GM21619 (cell line): Measurements from ENCODE around the gene TRNP1.

Experiments used
- ATAC-seq: cut with Tn5 transposase; IDR thresholded peaks from one replicate; pipeline ENCODE4 v1.9.1; 2021; ENCODE audit not compliant: unreplicated experiment

Gene TRNP1

DNA sequence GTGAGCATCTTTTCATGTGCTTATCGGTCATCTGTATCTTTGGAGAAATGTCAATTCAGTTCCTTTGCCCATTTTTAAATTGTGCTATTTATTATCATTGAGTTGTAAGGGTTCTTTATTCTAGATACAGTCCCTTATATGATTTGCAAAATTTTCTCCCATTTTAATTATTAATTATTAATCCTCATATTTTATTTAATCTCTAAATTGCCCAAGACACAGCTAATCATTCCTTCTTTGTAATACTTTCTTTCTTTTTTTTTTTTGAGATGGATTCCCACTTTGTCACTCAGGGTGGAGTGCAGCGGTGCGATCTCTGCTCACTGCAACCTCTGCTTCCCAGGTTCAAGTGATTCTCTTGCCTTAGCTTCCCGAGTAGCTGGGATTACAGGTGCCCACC, 32.2 kb downstream of the TRNP1 start:
- no peak for ATAC-seq

DNA sequence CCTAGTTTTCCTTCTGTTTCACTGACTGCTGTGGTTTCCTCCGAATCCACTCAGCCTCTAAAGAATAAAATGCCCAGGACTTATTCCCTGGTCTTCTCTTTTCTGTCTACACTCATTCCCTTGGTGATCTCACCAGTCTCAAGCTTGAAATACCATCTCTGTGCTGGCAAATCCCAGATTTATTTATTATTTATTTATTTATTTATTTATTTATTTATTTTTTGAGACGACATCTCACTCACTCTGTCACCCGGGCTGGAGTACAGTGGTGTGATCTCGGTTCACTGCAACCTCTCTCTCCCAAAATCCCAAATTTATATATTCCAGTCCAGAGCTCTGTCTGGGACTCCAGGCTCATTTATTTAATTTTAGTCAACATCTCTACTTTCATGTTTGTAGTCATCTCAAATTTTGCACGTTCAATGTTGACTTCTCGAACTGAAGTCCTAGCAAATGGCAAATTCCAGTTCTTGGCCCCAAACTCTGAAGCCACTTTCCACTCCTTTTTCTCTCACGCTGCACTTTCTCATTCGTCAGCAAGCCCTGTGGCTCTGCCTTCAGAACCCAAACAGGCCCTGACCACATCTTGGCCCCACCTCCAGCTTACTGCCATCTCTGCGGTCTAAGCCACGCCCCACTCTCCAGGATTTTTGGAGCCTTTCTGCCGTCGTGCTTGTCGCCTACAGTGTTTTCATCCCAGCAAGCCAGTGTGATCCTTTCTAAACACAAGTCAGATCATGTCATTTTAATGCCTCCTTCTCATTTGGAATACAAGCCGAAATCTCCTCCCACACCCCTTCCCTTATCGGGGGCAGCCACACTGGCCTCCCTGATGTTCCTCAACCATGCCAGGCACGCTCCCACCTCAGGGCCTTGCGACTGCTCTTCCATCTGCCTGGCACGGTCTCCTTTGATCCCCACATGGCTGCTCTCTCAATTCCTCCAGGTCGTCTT, 33.4 kb downstream of the TRNP1 start:
- no peak for ATAC-seq

DNA sequence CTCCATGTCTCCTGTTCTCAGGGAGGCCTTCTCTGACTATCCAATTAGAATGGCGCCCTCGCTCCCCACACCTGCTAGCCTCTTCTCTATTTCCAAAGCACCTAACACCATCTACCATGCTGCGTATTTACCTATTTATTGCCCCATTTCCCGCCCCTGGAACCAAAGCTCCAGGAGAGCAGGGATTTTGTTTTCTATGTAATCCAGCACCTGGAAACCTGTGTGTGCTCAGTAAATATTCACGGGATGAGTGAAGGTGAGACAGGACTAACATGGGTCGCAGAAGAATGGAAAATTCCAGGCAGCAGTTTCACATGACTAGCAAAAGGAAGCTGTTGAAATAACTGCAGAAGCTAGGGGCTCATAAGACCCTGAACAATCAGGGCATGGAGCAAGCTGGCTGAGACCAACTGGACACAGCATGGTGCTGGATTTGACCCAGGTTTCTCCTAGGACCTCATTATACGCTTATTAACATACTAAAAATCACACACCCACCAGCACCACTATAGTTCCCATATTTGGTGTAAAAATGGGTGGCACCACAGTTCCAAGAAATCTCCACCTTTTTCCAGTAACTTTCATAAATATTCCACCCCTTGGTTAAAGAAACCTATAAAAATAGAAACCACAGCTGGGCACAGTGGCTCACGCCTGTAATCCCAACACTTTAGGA, 34.2 kb downstream of the TRNP1 start:
- ATAC-seq = no peak

DNA sequence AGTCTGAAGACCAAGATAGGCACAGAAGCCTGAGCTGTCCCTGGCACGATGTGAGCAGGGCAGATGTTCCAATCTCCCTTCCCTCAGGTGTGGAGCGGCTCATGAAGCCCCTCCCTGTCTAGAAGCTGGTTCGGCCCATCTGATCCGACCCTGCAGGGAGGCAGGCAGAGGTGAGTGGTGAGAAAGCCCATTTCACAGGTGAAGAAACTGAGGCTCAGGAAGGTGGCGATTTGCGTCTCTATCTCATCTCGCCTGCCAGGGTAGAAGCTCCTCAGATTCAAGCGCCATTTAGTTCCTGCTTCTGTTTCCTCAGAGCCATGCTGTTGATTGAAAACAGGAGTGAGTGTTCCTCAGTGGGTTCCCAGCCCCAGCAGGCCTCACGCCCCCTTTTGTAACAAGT, 36.0 kb downstream of the TRNP1 start:
- ATAC-seq = no peak

DNA sequence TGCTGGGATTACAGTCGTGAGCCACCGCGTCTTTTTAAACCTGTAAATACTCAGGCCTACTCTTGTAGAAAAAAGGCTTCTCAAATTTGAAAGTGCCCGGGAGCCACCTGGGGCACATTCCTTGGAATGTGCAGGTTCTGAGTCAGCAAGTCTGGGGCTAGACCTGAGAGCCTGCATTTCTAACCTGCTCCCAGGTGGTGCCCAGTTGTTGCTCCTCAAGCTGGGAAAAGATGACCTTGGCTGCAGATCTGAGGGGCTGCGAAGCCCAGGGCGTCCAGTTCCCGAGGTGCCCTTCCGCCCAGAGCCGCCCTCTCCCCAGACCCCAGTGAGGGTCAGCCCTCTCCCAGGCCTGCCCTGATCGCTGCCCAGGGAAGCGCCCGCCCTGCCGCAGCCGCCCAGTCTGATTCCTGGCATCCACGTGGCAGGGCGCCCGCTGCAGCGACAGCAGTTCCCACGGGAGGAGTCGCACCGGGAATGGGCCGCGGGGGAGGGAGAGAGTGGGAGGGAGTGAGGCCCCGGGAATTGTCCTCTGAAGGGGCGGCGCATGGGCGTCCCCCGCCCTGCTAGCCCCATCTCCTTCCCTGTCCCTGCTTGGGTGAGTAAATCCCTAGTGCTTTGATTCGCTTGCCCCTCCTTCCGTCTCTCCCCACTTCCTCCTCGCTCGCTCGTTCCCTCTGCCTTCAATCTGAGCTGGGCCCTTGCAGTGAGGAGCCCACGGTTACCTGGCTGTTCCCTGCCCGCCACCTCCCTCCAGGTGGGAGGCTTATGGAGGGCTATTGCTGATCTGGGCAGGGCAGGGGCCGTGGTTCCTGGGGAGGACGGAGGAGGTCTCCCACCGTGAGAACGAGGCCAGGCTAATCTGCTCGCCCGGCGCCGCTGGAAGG, 38.0 kb downstream of the TRNP1 start:
- no peak for ATAC-seq

DNA sequence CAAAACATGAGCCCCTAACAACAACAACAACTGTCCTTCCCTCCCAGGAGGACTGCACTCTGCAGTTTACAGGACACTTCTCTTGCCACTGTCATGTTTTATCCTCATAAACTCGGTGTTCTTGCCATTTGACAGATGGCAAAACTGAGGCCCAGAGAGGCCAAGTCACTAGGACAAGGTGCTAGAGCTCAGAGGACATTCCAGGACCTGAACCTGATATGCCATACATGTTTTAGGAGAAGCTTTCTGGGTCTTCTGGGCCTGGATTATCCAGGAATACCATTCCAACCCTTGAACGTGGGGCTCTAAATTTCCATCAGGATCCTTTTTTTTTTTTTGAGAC, 38.6 kb downstream of the TRNP1 start:
- no peak for ATAC-seq

DNA sequence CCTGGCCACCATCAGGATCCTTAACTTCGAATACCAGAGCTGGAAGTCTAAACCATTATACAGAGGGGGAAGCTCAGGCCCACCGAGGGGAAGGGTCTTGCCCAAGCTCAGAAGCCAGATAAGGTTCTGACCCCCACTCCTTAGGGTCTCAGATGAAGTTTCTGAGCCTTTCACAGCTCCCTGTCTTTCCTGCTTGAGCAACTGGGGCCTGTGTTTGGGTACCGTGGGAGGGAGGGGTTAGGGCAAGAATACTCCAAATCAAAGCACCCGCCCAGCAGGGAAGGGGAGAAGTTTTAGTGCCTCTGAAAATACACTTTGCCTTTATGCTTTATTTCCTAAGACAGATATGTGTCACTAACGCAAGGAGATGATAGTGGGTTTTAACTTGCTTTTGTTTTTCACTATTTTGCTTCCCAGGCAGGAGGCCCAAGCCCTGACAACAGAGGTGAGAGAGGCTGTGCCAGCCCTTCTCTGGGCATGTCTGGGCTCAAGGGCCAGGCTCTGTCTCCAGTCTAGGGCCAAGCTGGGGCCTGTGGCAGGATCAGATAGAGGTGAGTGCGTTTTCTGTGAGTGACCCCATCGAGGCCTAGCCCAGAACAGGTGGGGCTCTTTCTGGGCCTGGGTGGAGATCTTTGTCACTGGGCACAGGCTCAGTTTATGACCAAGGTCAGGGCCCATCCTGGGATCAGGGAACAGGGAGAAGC, 39.7 kb downstream of the TRNP1 start:
- ATAC-seq = no peak

DNA sequence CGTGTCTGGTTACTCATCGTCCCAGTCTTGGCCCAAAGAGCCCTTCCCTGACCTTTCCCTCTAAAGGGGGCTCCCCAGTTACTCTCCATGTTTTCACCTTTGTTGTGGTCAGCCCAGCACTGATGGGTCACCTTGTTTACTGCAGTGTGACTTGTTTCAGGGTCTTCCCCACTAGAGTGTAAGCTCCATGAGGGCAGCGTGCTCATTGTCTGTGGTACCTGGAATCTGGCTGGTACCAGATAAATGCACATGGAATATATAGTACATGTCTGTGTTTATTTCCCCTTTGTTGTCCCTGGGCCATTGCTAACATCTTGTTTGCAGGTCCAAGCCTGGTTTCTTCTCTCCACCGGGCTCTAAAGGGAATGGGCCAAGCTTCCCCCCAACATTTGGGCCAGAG, 41.9 kb downstream of the TRNP1 start:
- no peak for ATAC-seq

DNA sequence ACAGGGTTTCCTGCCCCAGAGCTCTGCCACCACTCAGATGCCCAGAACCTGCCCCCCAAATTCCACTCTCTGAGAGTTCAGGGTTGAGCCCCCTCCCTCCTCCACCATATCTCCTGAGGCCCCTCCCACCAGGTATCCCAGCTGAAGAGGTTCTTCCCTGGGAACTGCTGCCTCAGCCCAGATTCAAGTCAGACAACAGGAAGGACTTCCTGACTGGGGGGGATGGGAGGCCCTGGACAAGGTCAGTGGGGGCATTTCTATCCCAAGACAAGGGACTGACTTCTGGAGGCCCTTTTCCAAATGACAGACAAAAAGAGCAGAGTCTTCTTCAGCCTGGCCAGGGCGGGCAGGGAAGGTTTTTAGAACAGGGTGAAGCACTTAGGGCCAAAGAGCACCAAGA, 43.2 kb downstream of the TRNP1 start:
- ATAC-seq = no peak

DNA sequence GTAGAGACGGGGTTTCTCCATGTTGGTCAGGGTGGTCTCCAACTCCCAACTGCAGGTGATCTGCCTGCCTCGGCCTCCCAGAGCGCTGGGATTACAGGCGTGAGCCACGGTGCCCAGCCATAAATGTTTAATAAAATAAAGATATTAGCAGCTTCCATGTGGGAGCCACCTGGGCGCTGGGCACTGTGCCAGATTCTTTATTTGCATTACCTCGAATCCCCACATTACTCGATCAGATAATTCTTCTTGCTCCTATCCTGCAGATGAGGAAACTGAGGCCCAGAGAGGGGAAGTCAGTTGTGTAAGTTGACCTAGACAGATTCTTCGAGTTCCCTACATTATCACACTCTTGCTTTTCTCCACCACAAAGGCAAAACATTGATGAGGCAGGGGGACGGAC, 44.0 kb downstream of the TRNP1 start:
- no peak for ATAC-seq

DNA sequence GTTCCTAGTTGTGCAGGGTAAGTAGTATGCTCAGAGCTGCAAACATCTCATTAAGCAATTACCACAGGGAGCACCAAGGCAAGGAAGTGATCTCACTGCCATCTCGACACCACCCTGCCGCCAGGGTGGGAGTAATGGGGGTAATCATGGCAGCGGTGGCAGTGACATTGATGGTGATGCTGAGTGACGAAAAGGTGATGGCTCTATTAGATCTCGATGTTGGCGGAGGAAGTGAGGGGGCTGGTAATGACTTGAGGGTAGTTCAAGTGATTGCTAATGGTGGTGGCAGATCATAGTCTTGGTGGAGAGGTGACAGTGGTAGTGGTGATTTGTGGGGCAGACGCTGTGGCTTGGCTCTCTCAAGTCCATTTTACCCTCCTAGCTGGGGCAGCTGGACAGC, 44.5 kb downstream of the TRNP1 start:
- no peak for ATAC-seq

DNA sequence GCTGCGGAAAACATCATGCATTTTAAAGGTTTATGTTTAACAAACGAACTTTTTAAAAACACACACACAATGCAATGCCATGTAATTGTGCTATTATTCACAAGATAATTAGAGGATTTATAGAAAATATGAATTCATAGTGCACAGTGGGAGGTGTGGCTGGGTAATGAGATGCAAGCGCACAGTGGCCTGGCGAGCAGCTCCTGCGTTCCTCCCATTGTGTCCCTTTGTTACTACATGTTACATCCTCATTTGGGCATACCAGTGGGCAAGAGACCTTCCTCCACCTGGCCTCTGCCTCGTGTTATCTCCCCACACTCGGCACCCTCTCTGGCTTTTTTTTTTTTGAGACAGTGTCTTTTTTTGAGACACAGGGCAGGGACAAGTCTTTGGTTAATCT, 49.2 kb downstream of the TRNP1 start:
- no peak for ATAC-seq

DNA sequence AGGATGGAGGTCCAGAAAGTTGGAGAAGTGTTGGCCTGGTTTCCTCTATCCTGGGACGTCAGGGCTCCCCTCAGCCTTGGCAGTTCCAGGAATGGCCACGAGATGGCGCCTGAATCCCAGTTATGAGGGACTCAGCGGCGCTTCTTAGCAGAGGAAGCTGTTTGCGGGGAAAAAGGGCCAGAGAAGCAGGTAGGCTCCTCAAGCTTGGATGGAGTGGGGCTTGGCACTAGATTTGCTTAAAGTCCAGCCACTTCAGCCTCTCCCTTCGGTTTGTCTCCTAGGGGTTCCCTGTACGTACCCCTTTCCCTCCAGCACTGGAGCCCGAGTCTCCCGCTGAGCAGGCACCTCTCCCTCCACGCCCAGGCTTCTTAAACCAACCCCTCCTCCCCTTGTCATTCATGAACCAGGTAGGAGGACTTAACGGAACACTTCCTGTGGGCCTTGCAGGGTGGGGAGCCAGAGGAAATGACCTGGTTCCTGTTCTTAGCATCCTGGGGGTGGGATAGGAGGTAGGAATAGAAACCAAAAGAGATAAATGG, 51.2 kb downstream of the TRNP1 start:
- ATAC-seq = no peak

DNA sequence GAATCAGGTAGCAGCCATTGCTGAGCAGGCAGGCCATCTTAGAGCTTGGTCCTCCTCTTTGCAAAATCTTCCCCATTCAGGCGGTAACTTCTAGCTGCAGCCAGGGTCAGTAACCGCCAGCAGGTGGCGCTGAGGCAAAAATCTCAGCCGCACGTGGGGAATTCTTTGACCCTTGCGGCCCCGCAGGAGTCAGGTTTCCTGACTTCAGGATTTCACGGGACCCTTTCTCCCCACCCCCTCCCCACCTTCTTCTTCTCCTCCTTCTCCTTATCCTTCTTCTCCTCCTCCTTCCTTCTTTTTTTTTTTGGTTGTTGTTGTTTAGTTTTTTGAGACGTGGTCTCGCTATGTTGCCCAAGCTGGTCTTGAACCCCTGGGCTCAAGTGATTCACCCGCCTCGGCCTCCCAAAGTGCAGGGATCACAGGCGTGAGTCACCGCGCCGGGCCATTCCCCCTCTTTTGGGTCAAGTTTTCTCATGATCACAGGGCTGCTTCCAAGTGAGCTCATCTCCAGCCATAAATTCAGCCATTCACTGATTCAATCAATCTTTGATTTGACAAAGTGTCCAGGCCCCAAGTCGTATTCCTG, 52.6 kb downstream of the TRNP1 start:
- ATAC-seq = no peak

DNA sequence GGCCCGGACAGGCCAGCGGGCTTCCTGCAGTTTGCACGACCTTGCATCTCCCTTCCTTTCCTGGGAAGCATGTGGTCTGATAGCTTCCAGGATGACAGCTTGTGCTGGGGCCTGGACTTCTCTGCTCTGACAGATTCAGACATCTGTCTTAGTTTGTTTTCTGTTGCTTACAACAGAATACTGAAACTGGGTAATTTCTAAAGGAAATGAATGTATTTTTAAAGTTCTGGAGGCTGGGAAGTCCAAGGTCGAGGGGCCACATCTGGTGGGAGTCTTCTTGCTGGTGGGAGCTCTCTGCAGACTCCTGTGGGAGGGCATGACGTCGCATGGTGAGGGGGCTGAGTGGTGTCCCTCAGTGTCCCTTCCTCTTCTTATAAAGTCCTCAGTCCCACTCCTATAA, 54.4 kb downstream of the TRNP1 start:
- no peak for ATAC-seq

DNA sequence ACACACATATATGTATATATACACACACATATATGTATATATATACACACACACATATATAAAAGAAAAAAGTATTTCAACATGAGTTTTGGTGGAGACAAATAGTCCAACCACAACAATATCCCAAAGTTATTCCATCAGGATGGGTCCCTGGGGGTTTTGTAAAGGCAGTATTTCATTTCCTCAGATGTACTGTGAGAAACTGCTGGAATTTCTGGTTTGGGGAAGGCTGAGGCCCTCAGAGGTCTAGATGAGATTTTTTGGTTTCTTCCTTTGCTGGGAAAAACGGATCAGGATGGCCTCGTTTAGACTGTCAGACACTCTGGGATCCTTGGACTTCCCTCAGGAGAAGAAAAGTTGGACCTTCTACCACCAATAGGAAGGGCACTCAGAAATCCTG, 55.6 kb downstream of the TRNP1 start:
- no peak for ATAC-seq

DNA sequence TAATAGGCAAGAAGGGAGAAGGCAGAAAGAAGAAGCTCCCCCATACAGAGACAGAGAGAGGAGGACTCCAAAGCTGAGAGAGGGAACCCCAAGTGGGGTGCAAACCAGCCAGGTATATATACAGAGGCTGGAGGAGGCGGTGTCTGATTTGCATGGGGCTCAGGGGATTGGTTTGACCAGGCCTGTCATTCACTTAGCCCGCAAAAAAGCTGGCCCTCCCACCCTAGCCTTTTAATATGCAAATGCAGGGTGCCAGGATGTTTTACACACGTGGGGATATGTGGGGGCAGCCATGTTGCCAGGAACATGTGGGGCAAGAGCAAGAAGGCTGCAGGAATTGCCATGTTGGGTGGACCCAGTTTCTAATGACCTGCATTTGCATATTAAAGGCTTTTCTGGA, 56.1 kb downstream of the TRNP1 start:
- no peak for ATAC-seq
